ENCODE results near the gene SAXO1. TPM values are rescaled to one million over a fixed set of nuclear protein-coding genes. Genes with fewer than 3 reads are reported as not detected.

Gene SAXO1
- total and polyA plus RNA-seq, 2 experiments from 2014 or later: 0.02 TPM; not detected in 1

DNA sequence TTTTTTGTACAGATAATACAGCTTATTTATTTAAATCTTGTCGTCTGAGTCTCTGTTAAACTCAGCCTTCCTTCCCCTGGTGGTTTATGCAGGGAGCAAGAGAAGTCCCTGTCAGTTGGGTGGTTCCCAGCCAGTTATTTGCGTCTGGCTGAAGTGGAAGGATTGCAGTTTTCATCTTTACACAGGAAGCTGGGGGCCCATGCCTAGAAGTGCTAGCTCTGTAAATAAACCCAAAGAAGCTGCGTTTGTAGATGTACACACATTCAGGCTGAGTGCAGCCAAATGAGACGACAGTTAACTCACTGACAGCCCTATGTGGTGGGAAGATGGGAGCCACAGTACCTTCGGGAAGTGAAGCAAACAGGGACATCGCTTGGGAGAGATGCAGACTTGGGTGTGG lies 122.1 kb downstream of the SAXO1 start:
- Histone ChIP-seq H3K27me3 (ENCODE audit: insufficient read depth) (no peaks in the 10 kb centered on the region), H3K4me2 (no peak overlapping the region), H3K9me2 (ENCODE audit: insufficient read depth) (peaks cover 19% of the 10 kb centered on the region), H3K27ac (ENCODE audit: low read depth) (no peak overlapping the region; the same call in 1 of the 2 replicates), H3K36me3 (ENCODE audit: insufficient read depth) (no peaks in the 10 kb centered on the region), H3F3A (replicated peaks; ENCODE audit: low read depth) (no peaks in the 10 kb centered on the region), H2AFZ (0 out of 2 replicates have a peak overlapping the region, but pooled peaks have one; percentile 1), H4K20me1 (replicated peaks; ENCODE audit: insufficient read depth) (no peaks in the 10 kb centered on the region), H3K4me1 (ENCODE audit: insufficient read depth) (peaks cover 17% of the 10 kb centered on the region), H3K4me3 (no peak overlapping the region), H3K79me2 (replicated peaks; ENCODE audit: insufficient read depth) (no peaks in the 10 kb centered on the region)
- H3K27ac Mint-ChIP-seq: peak overlapping the region; percentile 6; the same call in 1 of the 2 replicates
- H3K36me3 Mint-ChIP-seq (ENCODE audit: low read depth): no peaks in the 10 kb centered on the region
- DNase-seq (ENCODE audit: low spot score): no peak
- peaks cover 7% of the 10 kb centered on the region for H3K27me3 Mint-ChIP-seq (ENCODE audit: insufficient read depth, low read depth, poor library complexity)
- H3K4me3 Mint-ChIP-seq: no peak overlapping the region
- TF ChIP-seq REST (IDR thresholded peaks at IDR 0.05; ENCODE audit: unreplicated experiment) (no peak), STAT1 (IDR thresholded peaks at IDR 0.05; ENCODE audit: unreplicated experiment) (no peak), JUNB (IDR thresholded peaks at IDR 0.05; ENCODE audit: unreplicated experiment) (no peak), ZNF331 (CRISPR knock-in tag; IDR thresholded peaks at IDR 0.05; ENCODE audit: low read depth) (no peak), CTCF (conservative IDR thresholded peaks at IDR 0.05; ENCODE audit: low read depth in 2 of 2) (no peak), POLR2AphosphoS5 (IDR thresholded peaks at IDR 0.05; ENCODE audit: low read depth) (no peak), EZH2 (IDR thresholded peaks at IDR 0.05; ENCODE audit: low read depth, unreplicated experiment) (no peak), EZH2phosphoT487 (IDR thresholded peaks at IDR 0.05; ENCODE audit: unreplicated experiment) (no peak), NANOG (IDR thresholded peaks at IDR 0.05; ENCODE audit: borderline replicate concordance) (no peak)
- TF ChIP-seq, protein P1, sequence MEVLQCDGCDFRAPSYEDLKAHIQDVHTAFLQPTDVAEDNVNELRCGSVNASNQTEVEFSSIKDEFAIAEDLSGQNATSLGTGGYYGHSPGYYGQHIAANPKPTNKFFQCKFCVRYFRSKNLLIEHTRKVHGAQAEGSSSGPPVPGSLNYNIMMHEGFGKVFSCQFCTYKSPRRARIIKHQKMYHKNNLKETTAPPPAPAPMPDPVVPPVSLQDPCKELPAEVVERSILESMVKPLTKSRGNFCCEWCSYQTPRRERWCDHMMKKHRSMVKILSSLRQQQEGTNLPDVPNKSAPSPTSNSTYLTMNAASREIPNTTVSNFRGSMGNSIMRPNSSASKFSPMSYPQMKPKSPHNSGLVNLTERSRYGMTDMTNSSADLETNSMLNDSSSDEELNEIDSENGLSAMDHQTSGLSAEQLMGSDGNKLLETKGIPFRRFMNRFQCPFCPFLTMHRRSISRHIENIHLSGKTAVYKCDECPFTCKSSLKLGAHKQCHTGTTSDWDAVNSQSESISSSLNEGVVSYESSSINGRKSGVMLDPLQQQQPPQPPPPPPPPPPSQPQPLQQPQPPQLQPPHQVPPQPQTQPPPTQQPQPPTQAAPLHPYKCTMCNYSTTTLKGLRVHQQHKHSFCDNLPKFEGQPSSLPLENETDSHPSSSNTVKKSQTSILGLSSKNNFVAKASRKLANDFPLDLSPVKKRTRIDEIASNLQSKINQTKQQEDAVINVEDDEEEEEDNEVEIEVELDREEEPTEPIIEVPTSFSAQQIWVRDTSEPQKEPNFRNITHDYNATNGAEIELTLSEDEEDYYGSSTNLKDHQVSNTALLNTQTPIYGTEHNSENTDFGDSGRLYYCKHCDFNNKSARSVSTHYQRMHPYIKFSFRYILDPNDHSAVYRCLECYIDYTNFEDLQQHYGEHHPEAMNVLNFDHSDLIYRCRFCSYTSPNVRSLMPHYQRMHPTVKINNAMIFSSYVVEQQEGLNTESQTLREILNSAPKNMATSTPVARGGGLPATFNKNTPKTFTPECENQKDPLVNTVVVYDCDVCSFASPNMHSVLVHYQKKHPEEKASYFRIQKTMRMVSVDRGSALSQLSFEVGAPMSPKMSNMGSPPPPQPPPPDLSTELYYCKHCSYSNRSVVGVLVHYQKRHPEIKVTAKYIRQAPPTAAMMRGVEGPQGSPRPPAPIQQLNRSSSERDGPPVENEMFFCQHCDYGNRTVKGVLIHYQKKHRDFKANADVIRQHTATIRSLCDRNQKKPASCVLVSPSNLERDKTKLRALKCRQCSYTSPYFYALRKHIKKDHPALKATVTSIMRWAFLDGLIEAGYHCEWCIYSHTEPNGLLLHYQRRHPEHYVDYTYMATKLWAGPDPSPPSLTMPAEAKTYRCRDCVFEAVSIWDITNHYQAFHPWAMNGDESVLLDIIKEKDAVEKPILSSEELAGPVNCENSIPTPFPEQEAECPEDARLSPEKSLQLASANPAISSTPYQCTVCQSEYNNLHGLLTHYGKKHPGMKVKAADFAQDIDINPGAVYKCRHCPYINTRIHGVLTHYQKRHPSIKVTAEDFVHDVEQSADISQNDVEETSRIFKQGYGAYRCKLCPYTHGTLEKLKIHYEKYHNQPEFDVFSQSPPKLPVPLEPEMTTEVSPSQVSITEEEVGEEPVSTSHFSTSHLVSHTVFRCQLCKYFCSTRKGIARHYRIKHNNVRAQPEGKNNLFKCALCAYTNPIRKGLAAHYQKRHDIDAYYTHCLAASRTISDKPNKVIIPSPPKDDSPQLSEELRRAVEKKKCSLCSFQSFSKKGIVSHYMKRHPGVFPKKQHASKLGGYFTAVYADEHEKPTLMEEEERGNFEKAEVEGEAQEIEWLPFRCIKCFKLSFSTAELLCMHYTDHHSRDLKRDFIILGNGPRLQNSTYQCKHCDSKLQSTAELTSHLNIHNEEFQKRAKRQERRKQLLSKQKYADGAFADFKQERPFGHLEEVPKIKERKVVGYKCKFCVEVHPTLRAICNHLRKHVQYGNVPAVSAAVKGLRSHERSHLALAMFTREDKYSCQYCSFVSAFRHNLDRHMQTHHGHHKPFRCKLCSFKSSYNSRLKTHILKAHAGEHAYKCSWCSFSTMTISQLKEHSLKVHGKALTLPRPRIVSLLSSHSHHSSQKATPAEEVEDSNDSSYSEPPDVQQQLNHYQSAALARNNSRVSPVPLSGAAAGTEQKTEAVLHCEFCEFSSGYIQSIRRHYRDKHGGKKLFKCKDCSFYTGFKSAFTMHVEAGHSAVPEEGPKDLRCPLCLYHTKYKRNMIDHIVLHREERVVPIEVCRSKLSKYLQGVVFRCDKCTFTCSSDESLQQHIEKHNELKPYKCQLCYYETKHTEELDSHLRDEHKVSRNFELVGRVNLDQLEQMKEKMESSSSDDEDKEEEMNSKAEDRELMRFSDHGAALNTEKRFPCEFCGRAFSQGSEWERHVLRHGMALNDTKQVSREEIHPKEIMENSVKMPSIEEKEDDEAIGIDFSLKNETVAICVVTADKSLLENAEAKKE (CRISPR knock-in tag; IDR thresholded peaks at IDR 0.05): no peak
- TF ChIP-seq, protein P2, sequence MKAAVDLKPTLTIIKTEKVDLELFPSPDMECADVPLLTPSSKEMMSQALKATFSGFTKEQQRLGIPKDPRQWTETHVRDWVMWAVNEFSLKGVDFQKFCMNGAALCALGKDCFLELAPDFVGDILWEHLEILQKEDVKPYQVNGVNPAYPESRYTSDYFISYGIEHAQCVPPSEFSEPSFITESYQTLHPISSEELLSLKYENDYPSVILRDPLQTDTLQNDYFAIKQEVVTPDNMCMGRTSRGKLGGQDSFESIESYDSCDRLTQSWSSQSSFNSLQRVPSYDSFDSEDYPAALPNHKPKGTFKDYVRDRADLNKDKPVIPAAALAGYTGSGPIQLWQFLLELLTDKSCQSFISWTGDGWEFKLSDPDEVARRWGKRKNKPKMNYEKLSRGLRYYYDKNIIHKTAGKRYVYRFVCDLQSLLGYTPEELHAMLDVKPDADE (IDR thresholded peaks at IDR 0.05): no peak
- H3K9me3 Mint-ChIP-seq: no peaks in the 10 kb centered on the region
- peaks cover 28% of the 10 kb centered on the region for H3K4me1 Mint-ChIP-seq
- peak; percentile 11; the same call in 1 of the 3 replicates for ATAC-seq

Data from GM23338 (cell line).